Mammary epithelial cell (primary cell): ENCODE measurements around the gene TWIST2.

ENCODE experiments used
- CTCF ChIP-seq, 2 donors: IDR thresholded peaks in 1 of 2; conservative IDR thresholded peaks in 1 of 2; 2 replicates each; pipeline ENCODE4 v1.5.1; 2011 to 2012; ENCODE audit warnings: inconsistent platforms in 2 of 2, low read length in 2 of 2, mild to moderate bottlenecking in 2 of 2, control low read depth in 1 of 2, low read depth in 1 of 2; ENCODE audit not compliant: insufficient read depth in 1 of 2; ENCODE audit errors: extremely low read depth in 1 of 2
- EZH2 ChIP-seq: IDR thresholded peaks from 2 replicates; pipeline ENCODE4 v1.6.1; 2012; ENCODE audit warnings: low read length, inconsistent platforms, borderline replicate concordance

GRCh38 chr2:238897122-238897880 lies 49.4 kb downstream of the TWIST2 start:
- TF ChIP-seq EZH2: no peak
- no peak for TF ChIP-seq CTCF (conservative IDR thresholded peaks at IDR 0.05 in 1 of 2, IDR thresholded peaks at IDR 0.05 in 1 of 2; ENCODE audit: extremely low read depth in 1 of 2, insufficient read depth in 1 of 2, low read depth in 1 of 2, low read length in 2 of 2)
